ENCODE measurements around the gene FOXL2NB. TPM values are rescaled to one million over a fixed set of nuclear protein-coding genes. Genes with fewer than 3 reads are reported as not detected.

Gene FOXL2NB
- total RNA-seq, 2 donors from 2014 or later = not detected

DNA sequence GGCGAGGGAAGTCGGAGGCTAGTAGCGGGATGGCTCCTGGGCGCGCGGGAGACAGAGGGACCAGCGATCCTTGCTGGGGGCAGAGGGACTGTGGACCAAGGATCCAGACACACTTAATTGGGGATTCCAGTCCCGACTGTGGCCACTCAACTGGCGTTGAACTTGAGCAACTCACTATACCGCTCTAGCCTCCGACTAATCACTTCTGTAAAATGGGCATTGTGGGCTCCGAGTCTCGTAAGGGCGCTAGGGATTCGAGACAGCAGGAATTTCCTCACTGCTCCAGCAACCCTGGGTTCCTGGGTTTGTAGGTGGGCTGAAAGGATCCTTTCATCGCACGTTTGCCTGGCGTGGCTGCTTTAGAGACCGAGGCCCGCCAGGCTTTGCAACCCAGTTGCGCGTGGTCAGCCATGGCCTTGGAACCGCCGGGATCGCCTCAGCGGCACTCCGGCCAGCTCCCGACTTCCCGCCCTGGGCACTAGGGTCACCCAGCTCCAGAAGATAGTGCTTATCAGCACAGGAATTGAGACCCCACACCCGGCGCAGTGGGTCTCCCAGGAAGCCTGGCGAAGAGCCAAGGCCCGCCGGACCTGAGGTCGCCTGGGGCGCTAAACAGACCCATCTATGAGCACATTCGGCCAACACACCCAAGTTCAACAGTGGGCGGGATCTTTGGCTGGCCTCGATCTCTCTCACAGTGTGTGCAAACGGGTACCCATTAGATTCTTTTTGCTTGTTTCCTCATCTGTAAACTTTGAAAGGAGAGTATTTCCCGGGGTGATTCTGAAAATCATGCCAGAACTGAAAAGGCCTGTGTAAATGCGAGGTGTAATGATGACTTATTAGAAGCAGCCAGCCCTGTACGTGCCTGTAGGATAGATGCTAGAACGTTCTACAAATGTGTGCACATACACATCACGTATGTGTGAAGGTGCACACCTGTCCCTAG, 10.0 kb upstream of the FOXL2NB start:
- no peaks in the 10 kb centered on the region for H3K36me3 ChIP-seq
- no peak for DNase-seq
- H3K9me3 ChIP-seq = no peaks in the 10 kb centered on the region
- no peak overlapping the region for H3K27ac ChIP-seq
- intact Hi-C loops (cut with DNase I) = loop anchor here (5.0 kb wide), 1 partner anchor 520 kb away; no protein-coding TSS in a partner anchor
- TF ChIP-seq, protein P1, sequence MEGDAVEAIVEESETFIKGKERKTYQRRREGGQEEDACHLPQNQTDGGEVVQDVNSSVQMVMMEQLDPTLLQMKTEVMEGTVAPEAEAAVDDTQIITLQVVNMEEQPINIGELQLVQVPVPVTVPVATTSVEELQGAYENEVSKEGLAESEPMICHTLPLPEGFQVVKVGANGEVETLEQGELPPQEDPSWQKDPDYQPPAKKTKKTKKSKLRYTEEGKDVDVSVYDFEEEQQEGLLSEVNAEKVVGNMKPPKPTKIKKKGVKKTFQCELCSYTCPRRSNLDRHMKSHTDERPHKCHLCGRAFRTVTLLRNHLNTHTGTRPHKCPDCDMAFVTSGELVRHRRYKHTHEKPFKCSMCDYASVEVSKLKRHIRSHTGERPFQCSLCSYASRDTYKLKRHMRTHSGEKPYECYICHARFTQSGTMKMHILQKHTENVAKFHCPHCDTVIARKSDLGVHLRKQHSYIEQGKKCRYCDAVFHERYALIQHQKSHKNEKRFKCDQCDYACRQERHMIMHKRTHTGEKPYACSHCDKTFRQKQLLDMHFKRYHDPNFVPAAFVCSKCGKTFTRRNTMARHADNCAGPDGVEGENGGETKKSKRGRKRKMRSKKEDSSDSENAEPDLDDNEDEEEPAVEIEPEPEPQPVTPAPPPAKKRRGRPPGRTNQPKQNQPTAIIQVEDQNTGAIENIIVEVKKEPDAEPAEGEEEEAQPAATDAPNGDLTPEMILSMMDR (IDR thresholded peaks at IDR 0.05) = no peak
- peaks cover 17% of the 10 kb centered on the region for H3K4me1 ChIP-seq
- H3K9ac ChIP-seq (ENCODE audit: low read depth in 2 of 2, low read length in 2 of 2) = no peak overlapping the region
- peaks cover 73% of the 10 kb centered on the region for H3K27me3 ChIP-seq
- H3K4me3 ChIP-seq = no peak overlapping the region

DNA sequence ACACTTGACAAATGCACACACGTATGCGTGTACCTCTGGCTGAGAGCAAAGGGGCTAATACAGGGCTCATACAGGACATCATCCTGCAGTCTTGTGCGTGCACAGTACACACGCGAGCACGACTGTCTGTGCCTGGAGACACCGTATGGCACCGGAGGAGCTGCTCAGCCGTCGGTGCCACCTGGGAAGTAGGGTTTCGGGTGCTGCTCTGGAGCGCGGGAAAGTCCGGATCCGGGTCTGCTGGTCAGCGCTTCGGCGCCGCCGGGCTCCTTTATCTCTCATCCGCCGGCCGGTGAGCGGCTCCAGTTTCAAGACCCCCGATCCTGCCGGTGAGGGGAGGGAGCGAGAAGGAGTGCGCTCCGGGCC, 9.3 kb upstream of the FOXL2NB start:
- no peak overlapping the region for H3K4me3 ChIP-seq
- TF ChIP-seq, protein P1 (IDR thresholded peaks at IDR 0.05) = no peak
- no peak overlapping the region for H3K9ac ChIP-seq (ENCODE audit: low read depth in 2 of 2, low read length in 2 of 2)
- peaks cover 79% of the 10 kb centered on the region for H3K27me3 ChIP-seq
- H3K9me3 ChIP-seq = no peaks in the 10 kb centered on the region
- no peaks in the 10 kb centered on the region for H3K36me3 ChIP-seq
- no peak overlapping the region for H3K27ac ChIP-seq
- H3K4me1 ChIP-seq = peaks cover 17% of the 10 kb centered on the region
- intact Hi-C loops (cut with DNase I) = loop anchor here (5.0 kb wide), 1 partner anchor 520 kb away; no protein-coding TSS in a partner anchor
- DNase-seq = no peak

DNA sequence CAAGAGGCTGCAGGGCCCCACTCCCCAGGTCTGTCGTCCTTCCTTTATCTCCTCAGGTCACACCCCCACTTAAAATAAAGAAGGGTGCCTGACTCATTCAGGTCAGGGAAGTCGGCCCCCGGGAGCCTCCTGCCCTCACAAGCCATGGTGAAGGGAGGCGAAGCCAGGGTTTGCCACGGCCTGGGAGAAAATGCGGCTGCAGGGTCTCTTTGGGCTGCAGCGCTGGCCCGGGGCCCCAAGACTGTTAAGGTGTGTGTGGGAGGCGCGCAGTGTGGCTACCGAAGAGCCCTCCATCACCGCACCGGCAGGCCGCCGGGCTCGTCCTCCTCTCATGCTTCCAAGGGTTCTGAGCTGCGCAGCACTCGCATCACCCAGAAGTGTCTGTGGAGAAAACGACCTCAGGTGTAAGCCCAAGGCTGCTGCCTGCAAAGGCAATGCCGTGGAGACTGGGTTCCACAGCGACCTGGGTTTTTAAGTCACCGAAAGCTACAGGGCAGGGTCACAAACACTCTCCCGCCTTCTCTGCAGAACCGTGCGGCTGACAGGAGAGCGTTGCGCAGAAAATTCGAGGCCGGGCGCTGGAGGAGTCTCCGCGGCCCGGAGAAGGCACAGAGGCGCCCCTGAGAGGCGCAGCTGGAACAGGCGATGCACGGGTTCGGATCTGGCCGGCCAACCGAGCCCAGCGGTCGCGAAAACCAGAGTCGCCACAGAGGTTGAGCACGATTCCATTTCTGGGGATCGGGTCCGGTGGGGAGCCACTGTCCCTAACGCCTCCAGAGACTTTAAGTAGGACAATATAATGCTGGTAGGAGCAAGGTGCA, 8.8 kb upstream of the FOXL2NB start:
- Histone ChIP-seq H3K9ac (ENCODE audit: low read depth in 2 of 2, low read length in 2 of 2) (no peak overlapping the region), H3K9me3 (no peaks in the 10 kb centered on the region), H3K4me3 (no peak overlapping the region), H3K27ac (no peak overlapping the region), H3K4me1 (peaks cover 17% of the 10 kb centered on the region), H3K36me3 (no peaks in the 10 kb centered on the region), H3K27me3 (peaks cover 85% of the 10 kb centered on the region)
- TF ChIP-seq, protein P1 (IDR thresholded peaks at IDR 0.05) = no peak
- intact Hi-C loops (cut with DNase I) = loop anchor here (5.0 kb wide), 1 partner anchor 521 kb away; no protein-coding TSS in a partner anchor
- no peak for DNase-seq

DNA sequence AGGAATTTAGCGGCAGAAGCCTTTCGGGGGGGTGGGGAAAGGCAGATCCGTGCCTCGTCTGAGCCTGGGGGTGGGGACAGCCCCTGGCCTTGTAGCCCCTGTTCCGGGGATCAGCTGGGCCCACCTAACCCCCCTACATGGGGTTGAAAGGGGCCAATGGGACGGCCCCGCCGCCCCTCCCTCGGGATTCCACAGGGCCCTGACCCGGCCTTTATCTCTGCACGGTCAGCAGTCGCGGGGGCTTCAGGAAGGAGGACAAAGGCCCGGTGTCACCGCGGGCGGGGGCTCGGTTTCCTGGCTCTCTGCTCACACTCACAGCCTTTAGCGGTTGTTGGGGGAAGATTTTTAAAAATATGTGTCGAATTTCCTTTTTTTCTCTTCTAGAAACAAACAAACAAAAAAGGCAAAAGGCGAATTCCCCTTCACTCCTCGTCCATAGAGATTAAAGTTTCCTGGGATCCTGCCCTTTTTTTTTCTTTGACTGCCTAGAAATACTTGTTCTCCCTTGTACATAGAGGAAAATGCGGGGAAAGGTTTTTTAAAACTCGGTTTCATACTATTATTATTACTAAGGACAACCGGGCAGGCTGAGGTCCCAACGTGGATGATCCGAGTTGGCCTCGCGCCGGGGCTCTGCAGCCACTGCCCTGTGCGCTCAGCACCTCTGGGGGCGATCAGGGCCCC, 8.0 kb upstream of the FOXL2NB start:
- intact Hi-C loops (cut with DNase I) = loop anchor here (5.0 kb wide), 1 partner anchor 522 kb away; no protein-coding TSS in a partner anchor
- Histone ChIP-seq H3K4me1 (peaks cover 17% of the 10 kb centered on the region), H3K27ac (no peak overlapping the region), H3K27me3 (peaks cover 93% of the 10 kb centered on the region), H3K9ac (ENCODE audit: low read depth in 2 of 2, low read length in 2 of 2) (no peak overlapping the region), H3K9me3 (no peaks in the 10 kb centered on the region), H3K4me3 (no peak overlapping the region), H3K36me3 (no peaks in the 10 kb centered on the region)
- no peak for DNase-seq
- TF ChIP-seq, protein P1 (IDR thresholded peaks at IDR 0.05) = no peak
